GM23338 (cell line): ENCODE data around the gene DOCK3.
"Not testable (repeated sequence)": the region's sequence is repeated elsewhere in the genome, so short reads cannot be mapped to it uniquely, and the experiment has no call there.

Experiments
- CREB1 ChIP-seq: fragments of 250-450 bp; sonication (Bioruptor Pico); IDR thresholded peaks from 2 replicates; pipeline ENCODE4 v1.5.0; 2020; ENCODE audit warnings: low read depth, mild to moderate bottlenecking, moderate library complexity
- EZH2 ChIP-seq: fragments of 200-600 bp; sonication (generic); IDR thresholded peaks from one replicate; pipeline ENCODE4 v1.8.0; 2017; ENCODE audit warnings: antibody characterized with exemption, mild to moderate bottlenecking, low read depth; ENCODE audit not compliant: unreplicated experiment
- EZH2phosphoT487 ChIP-seq: fragments of 200-600 bp; sonication (generic); IDR thresholded peaks from one replicate; pipeline ENCODE4 v1.8.1; 2018; ENCODE audit warnings: antibody characterized with exemption; ENCODE audit not compliant: unreplicated experiment
- POLR2AphosphoS5 ChIP-seq: IDR thresholded peaks from 2 replicates; pipeline ENCODE4 v1.6.1; 2016; ENCODE audit warnings: antibody characterized with exemption, low read depth
- STAT1 ChIP-seq: IDR thresholded peaks from one replicate; pipeline ENCODE4 v1.6.1; 2016; ENCODE audit warnings: antibody characterized with exemption; ENCODE audit not compliant: unreplicated experiment
- TF ChIP-seq, protein P1 (sequence below), 2 experiments: fragments of 200-600 bp in 1 of 2; sonication (generic) in 1 of 2; conservative IDR thresholded peaks; 2 replicates each; pipeline versions ENCODE4 v1.5.1 to v1.6.1; 2016 to 2017; ENCODE audit warnings: antibody characterized with exemption in 2 of 2, low read depth in 2 of 2, mild to moderate bottlenecking in 2 of 2, moderate library complexity in 1 of 2
- TF ChIP-seq, protein P2 (sequence below): IDR thresholded peaks from one replicate; pipeline ENCODE4 v1.6.1; 2018; ENCODE audit warnings: antibody characterized with exemption; ENCODE audit not compliant: unreplicated experiment

DNA sequence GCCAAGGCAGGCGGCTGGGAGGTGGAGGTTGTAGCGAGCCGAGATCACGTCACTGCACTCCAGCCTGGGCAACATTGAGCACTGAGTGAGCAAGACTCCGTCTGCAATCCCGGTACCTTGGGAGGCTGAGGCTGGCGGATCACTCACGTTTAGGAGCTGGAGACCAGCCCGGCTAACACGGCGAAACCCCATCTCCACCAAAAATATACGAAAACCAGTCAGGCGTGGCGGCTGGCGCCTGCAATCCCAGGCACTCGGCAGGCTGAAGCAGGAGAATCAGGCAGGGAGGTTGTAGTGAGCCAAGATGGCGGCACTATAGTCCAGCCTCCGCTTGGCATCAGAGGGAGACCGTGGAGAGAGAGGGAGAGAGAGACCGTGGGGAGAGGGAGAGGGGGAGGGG, 129.6 kb downstream of the DOCK3 start:
- TF ChIP-seq, protein P1, sequence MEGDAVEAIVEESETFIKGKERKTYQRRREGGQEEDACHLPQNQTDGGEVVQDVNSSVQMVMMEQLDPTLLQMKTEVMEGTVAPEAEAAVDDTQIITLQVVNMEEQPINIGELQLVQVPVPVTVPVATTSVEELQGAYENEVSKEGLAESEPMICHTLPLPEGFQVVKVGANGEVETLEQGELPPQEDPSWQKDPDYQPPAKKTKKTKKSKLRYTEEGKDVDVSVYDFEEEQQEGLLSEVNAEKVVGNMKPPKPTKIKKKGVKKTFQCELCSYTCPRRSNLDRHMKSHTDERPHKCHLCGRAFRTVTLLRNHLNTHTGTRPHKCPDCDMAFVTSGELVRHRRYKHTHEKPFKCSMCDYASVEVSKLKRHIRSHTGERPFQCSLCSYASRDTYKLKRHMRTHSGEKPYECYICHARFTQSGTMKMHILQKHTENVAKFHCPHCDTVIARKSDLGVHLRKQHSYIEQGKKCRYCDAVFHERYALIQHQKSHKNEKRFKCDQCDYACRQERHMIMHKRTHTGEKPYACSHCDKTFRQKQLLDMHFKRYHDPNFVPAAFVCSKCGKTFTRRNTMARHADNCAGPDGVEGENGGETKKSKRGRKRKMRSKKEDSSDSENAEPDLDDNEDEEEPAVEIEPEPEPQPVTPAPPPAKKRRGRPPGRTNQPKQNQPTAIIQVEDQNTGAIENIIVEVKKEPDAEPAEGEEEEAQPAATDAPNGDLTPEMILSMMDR (conservative IDR thresholded peaks at IDR 0.05; ENCODE audit: low read depth in 2 of 2), result not testable (repeated sequence)
- not testable (repeated sequence) for TF ChIP-seq EZH2; EZH2phosphoT487; POLR2AphosphoS5; STAT1; CREB1 (CRISPR knock-in tag)
- TF ChIP-seq, protein P2, sequence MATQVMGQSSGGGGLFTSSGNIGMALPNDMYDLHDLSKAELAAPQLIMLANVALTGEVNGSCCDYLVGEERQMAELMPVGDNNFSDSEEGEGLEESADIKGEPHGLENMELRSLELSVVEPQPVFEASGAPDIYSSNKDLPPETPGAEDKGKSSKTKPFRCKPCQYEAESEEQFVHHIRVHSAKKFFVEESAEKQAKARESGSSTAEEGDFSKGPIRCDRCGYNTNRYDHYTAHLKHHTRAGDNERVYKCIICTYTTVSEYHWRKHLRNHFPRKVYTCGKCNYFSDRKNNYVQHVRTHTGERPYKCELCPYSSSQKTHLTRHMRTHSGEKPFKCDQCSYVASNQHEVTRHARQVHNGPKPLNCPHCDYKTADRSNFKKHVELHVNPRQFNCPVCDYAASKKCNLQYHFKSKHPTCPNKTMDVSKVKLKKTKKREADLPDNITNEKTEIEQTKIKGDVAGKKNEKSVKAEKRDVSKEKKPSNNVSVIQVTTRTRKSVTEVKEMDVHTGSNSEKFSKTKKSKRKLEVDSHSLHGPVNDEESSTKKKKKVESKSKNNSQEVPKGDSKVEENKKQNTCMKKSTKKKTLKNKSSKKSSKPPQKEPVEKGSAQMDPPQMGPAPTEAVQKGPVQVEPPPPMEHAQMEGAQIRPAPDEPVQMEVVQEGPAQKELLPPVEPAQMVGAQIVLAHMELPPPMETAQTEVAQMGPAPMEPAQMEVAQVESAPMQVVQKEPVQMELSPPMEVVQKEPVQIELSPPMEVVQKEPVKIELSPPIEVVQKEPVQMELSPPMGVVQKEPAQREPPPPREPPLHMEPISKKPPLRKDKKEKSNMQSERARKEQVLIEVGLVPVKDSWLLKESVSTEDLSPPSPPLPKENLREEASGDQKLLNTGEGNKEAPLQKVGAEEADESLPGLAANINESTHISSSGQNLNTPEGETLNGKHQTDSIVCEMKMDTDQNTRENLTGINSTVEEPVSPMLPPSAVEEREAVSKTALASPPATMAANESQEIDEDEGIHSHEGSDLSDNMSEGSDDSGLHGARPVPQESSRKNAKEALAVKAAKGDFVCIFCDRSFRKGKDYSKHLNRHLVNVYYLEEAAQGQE, result not testable (repeated sequence)
